ENCODE measurements around the gene FBN2.
"Not testable (repeated sequence)": the region's sequence is repeated elsewhere in the genome, so short reads cannot be mapped to it uniquely, and the experiment has no call there.

FBN2 gene

GRCh38 chr5:128512894-128513293 lies 25.2 kb downstream of the FBN2 start:
- no peak overlapping the region for H3K4me3 ChIP-seq (ENCODE audit: low read depth in 1 of 2, low read length in 2 of 2)
- DNase-seq (no peak), ATAC-seq (ENCODE audit: insufficient read depth, low read depth) (no peak)
- H2AFZ ChIP-seq (ENCODE audit: low read depth, low read length), result no peak overlapping the region
- no peaks in the 10 kb centered on the region for H3K36me3 ChIP-seq (ENCODE audit: insufficient read depth, low read length)
- no peaks in the 10 kb centered on the region for H3K9me3 ChIP-seq (ENCODE audit: insufficient read depth, low read length, severe bottlenecking)
- H3K9ac ChIP-seq (ENCODE audit: low read depth, low read length), result no peak overlapping the region
- H3K4me1 ChIP-seq (ENCODE audit: insufficient read depth, low read length), result no peaks in the 10 kb centered on the region
- no peaks in the 10 kb centered on the region for H3K27me3 ChIP-seq (ENCODE audit: insufficient read depth, low read length, poor library complexity)
- TF ChIP-seq EZH2 (IDR thresholded peaks at IDR 0.05; ENCODE audit: borderline replicate concordance, low read depth, low read length, severe bottlenecking) (no peak), CTCF (IDR thresholded peaks at IDR 0.05; ENCODE audit: borderline replicate concordance, extremely low read depth, low read length, poor library complexity, severe bottlenecking) (no peak)
- H3K79me2 ChIP-seq (ENCODE audit: insufficient read depth, low read length), result no peaks in the 10 kb centered on the region
- no peak overlapping the region for H3K27ac ChIP-seq (ENCODE audit: low read length)
- no peaks in the 10 kb centered on the region for H4K20me1 ChIP-seq (ENCODE audit: insufficient read depth, low read length)
- no peak overlapping the region for H3K4me2 ChIP-seq (ENCODE audit: insufficient read depth, low read length)

- H3K9me3 ChIP-seq (ENCODE audit: insufficient read depth, low read length, severe bottlenecking), result peaks cover 5% of the 10 kb centered on the region
- no peak overlapping the region for H3K4me2 ChIP-seq (ENCODE audit: insufficient read depth, low read length)
- H4K20me1 ChIP-seq (ENCODE audit: insufficient read depth, low read length), result no peaks in the 10 kb centered on the region
- no peak overlapping the region for H3K4me3 ChIP-seq (ENCODE audit: low read depth in 1 of 2, low read length in 2 of 2)
- no peaks in the 10 kb centered on the region for H3K36me3 ChIP-seq (ENCODE audit: insufficient read depth, low read length)
- no peak for ATAC-seq (ENCODE audit: insufficient read depth, low read depth)
- H3K9ac ChIP-seq (ENCODE audit: low read depth, low read length), result no peak overlapping the region
- TF ChIP-seq EZH2 (IDR thresholded peaks at IDR 0.05; ENCODE audit: borderline replicate concordance, low read depth, low read length, severe bottlenecking), result no peak
- TF ChIP-seq CTCF (IDR thresholded peaks at IDR 0.05; ENCODE audit: borderline replicate concordance, extremely low read depth, low read length, poor library complexity, severe bottlenecking), result no peak
- no peak overlapping the region for H3K27ac ChIP-seq (ENCODE audit: low read length)
- no peak for DNase-seq
- no peaks in the 10 kb centered on the region for H3K27me3 ChIP-seq (ENCODE audit: insufficient read depth, low read length, poor library complexity)
- no peak overlapping the region for H2AFZ ChIP-seq (ENCODE audit: low read depth, low read length)
- H3K4me1 ChIP-seq (ENCODE audit: insufficient read depth, low read length), result no peaks in the 10 kb centered on the region
- no peaks in the 10 kb centered on the region for H3K79me2 ChIP-seq (ENCODE audit: insufficient read depth, low read length)
These were observed 31.4 kb downstream of the FBN2 start for GRCh38 chr5:128506643-128507042.

GRCh38 chr5:128503727-128504126 lies 34.3 kb downstream of the FBN2 start:
- not testable (repeated sequence) for H3K36me3 ChIP-seq (ENCODE audit: insufficient read depth, low read length); H4K20me1 ChIP-seq (ENCODE audit: insufficient read depth, low read length); DNase-seq; H3K4me3 ChIP-seq (ENCODE audit: low read depth in 1 of 2, low read length in 2 of 2); H3K9ac ChIP-seq (ENCODE audit: low read depth, low read length); H3K4me2 ChIP-seq (ENCODE audit: insufficient read depth, low read length); H3K27ac ChIP-seq (ENCODE audit: low read length); ATAC-seq (ENCODE audit: insufficient read depth, low read depth); H3K79me2 ChIP-seq (ENCODE audit: insufficient read depth, low read length); H3K4me1 ChIP-seq (ENCODE audit: insufficient read depth, low read length); H2AFZ ChIP-seq (ENCODE audit: low read depth, low read length); H3K9me3 ChIP-seq (ENCODE audit: insufficient read depth, low read length, severe bottlenecking); H3K27me3 ChIP-seq (ENCODE audit: insufficient read depth, low read length, poor library complexity)

- no peaks in the 10 kb centered on the region for H3K27me3 ChIP-seq (ENCODE audit: insufficient read depth, low read length, poor library complexity)
- DNase-seq (no peak), ATAC-seq (ENCODE audit: insufficient read depth, low read depth) (no peak)
- H3K36me3 ChIP-seq (ENCODE audit: insufficient read depth, low read length), result no peaks in the 10 kb centered on the region
- no peak overlapping the region for H3K4me2 ChIP-seq (ENCODE audit: insufficient read depth, low read length)
- H2AFZ ChIP-seq (ENCODE audit: low read depth, low read length), result no peak overlapping the region
- no peaks in the 10 kb centered on the region for H3K4me1 ChIP-seq (ENCODE audit: insufficient read depth, low read length)
- H3K27ac ChIP-seq (ENCODE audit: low read length), result no peak overlapping the region
- peaks cover 2% of the 10 kb centered on the region for H3K9me3 ChIP-seq (ENCODE audit: insufficient read depth, low read length, severe bottlenecking)
- TF ChIP-seq CTCF (IDR thresholded peaks at IDR 0.05; ENCODE audit: borderline replicate concordance, extremely low read depth, low read length, poor library complexity, severe bottlenecking) (peak; percentile 31), EZH2 (IDR thresholded peaks at IDR 0.05; ENCODE audit: borderline replicate concordance, low read depth, low read length, severe bottlenecking) (no peak)
- H3K9ac ChIP-seq (ENCODE audit: low read depth, low read length), result no peak overlapping the region
- no peak overlapping the region for H3K4me3 ChIP-seq (ENCODE audit: low read depth in 1 of 2, low read length in 2 of 2)
- H3K79me2 ChIP-seq (ENCODE audit: insufficient read depth, low read length), result no peaks in the 10 kb centered on the region
- no peaks in the 10 kb centered on the region for H4K20me1 ChIP-seq (ENCODE audit: insufficient read depth, low read length)
These were observed 39.1 kb downstream of the FBN2 start for GRCh38 chr5:128498844-128499455.

All from DND-41 (cell line).